Activated CD8-positive, alpha-beta T cell treated with anti-CD3 and anti-CD28 coated beads for 36 hours (primary cell): ENCODE data around the gene ARSB. TPM values are rescaled to one million over a fixed set of nuclear protein-coding genes. Genes with fewer than 3 reads are reported as not detected.

Experiments used
- ATAC-seq: fragments of 200-7000 bp; cut with Tn5 transposase; one replicate; pipeline ENCODE4 v1.10.0; 2021; ENCODE audit warnings: mild to moderate bottlenecking, moderate library complexity
- CTCF ChIA-PET: fragments of 350-600 bp; sonication (Branson Sonifier 250); formaldehyde crosslinking; loops from one replicate; lab custom pipeline; 2021; ENCODE audit warnings: antibody characterized with exemption; lab: Charles Lee
- POLR2A ChIA-PET: fragments of 350-600 bp; sonication (Branson Sonifier 250); formaldehyde crosslinking; loops from one replicate; lab custom pipeline; 2021; ENCODE audit warnings: antibody characterized with exemption; lab: Charles Lee
- DNase-seq: peaks from one replicate; pipeline ENCODE4 v3.0.0-alpha.2; 2020
- H3K27ac Mint-ChIP-seq: one replicate; pipeline ENCODE4 v1.8.0; 2021; ENCODE audit warnings: mild to moderate bottlenecking, mixed read lengths
- H3K27me3 Mint-ChIP-seq: one replicate; pipeline ENCODE4 v1.8.0; 2021; ENCODE audit warnings: mixed read lengths
- H3K36me3 Mint-ChIP-seq: one replicate; pipeline ENCODE4 v1.8.0; 2021; ENCODE audit warnings: low read depth, mixed read lengths
- H3K4me1 Mint-ChIP-seq: one replicate; pipeline ENCODE4 v1.8.0; 2021; ENCODE audit warnings: low read depth, mixed read lengths
- H3K4me3 Mint-ChIP-seq: one replicate; pipeline ENCODE4 v1.8.0; 2021; ENCODE audit warnings: mild to moderate bottlenecking, moderate library complexity, mixed read lengths
- H3K9me3 Mint-ChIP-seq: one replicate; pipeline ENCODE4 v1.8.0; 2021; ENCODE audit warnings: mixed read lengths
- intact Hi-C: fragments of 100-400 bp; cut with micrococcal nuclease; formaldehyde crosslinking; loops from one replicate; pipeline ENCODE4 v1.10.0; 2022
- total RNA-seq, 2 experiments: library from RNA; stranded (reverse); gene quantifications; one replicate each; pipeline ENCODE4 v1.2.3, GENCODE V29; 2021
- TF ChIP-seq, protein P1 (sequence below): fragments of 200-600 bp; IDR thresholded peaks from one replicate; pipeline ENCODE4 v1.8.0; 2022; ENCODE audit warnings: antibody characterized with exemption, mild to moderate bottlenecking

Gene ARSB
- total RNA-seq, 2 experiments from 2014 or later, result 8.8 to 9.1 TPM

GRCh38 chr5:78964889-78965288, 20.2 kb downstream of the ARSB start:
- POLR2A ChIA-PET, result no interaction called here
- no peaks in the 10 kb centered on the region for H3K4me1 Mint-ChIP-seq
- no peak overlapping the region for H3K4me3 Mint-ChIP-seq
- intact Hi-C loops, result no loop called here
- H3K36me3 Mint-ChIP-seq, result peaks cover 14% of the 10 kb centered on the region
- no peaks in the 10 kb centered on the region for H3K9me3 Mint-ChIP-seq
- TF ChIP-seq, protein P1, sequence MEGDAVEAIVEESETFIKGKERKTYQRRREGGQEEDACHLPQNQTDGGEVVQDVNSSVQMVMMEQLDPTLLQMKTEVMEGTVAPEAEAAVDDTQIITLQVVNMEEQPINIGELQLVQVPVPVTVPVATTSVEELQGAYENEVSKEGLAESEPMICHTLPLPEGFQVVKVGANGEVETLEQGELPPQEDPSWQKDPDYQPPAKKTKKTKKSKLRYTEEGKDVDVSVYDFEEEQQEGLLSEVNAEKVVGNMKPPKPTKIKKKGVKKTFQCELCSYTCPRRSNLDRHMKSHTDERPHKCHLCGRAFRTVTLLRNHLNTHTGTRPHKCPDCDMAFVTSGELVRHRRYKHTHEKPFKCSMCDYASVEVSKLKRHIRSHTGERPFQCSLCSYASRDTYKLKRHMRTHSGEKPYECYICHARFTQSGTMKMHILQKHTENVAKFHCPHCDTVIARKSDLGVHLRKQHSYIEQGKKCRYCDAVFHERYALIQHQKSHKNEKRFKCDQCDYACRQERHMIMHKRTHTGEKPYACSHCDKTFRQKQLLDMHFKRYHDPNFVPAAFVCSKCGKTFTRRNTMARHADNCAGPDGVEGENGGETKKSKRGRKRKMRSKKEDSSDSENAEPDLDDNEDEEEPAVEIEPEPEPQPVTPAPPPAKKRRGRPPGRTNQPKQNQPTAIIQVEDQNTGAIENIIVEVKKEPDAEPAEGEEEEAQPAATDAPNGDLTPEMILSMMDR, result peak; percentile 42
- CTCF ChIA-PET, result interaction anchor here (1.1 to 2.7 kb wide), 4 partner anchors 18 to 79 kb away, joined by 3 to 8 read pairs (median 5); no protein-coding TSS in a partner anchor
- no peaks in the 10 kb centered on the region for H3K27me3 Mint-ChIP-seq
- no peak overlapping the region for H3K27ac Mint-ChIP-seq
- ATAC-seq, result no peak
- no peak for DNase-seq

- no peaks in the 10 kb centered on the region for H3K4me1 Mint-ChIP-seq
- CTCF ChIA-PET, result interaction anchor here (1.3 to 1.6 kb wide), 2 partner anchors 22 to 63 kb away, joined by 4 to 5 read pairs; no protein-coding TSS in a partner anchor
- H3K27ac Mint-ChIP-seq, result no peak overlapping the region
- H3K36me3 Mint-ChIP-seq, result peaks cover 10% of the 10 kb centered on the region
- TF ChIP-seq, protein P1, result no peak
- POLR2A ChIA-PET, result no interaction called here
- no peak overlapping the region for H3K4me3 Mint-ChIP-seq
- H3K9me3 Mint-ChIP-seq, result no peaks in the 10 kb centered on the region
- intact Hi-C loops, result no loop called here
- DNase-seq (no peak), ATAC-seq (no peak)
- H3K27me3 Mint-ChIP-seq, result no peaks in the 10 kb centered on the region
Measured at GRCh38 chr5:78961743-78962142, 23.4 kb downstream of the ARSB start.

DNA sequence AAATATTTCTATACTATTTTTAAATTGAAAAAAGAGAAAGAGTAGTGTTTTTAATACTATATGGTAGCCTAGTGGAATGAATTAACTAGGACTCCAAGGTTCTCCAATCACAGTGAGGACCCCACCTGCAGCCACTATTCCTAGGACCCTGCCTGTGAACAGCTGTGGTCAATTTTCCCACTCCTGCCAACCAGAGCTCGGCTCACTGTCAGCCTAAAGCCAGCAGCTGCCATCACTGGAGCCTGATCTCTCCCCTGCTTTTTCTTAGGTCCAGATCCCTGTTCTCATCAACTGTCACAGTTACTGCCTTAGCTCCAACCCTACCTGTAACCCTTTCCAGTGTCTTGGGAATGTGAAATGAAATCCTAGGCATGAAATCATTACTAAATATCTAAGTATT, 25.3 kb downstream of the ARSB start:
- no peaks in the 10 kb centered on the region for H3K27me3 Mint-ChIP-seq
- H3K4me1 Mint-ChIP-seq, result no peaks in the 10 kb centered on the region
- TF ChIP-seq, protein P1, result no peak
- DNase-seq (no peak), ATAC-seq (no peak)
- H3K27ac Mint-ChIP-seq, result no peak overlapping the region
- ChIA-PET CTCF (no interaction called here), POLR2A (interaction anchor here (0.6 kb wide), 1 partner anchor 587 kb away, joined by 3 read pairs; no protein-coding TSS in a partner anchor)
- no peak overlapping the region for H3K4me3 Mint-ChIP-seq
- intact Hi-C loops, result no loop called here
- H3K9me3 Mint-ChIP-seq, result no peaks in the 10 kb centered on the region
- H3K36me3 Mint-ChIP-seq, result peaks cover 18% of the 10 kb centered on the region

DNA sequence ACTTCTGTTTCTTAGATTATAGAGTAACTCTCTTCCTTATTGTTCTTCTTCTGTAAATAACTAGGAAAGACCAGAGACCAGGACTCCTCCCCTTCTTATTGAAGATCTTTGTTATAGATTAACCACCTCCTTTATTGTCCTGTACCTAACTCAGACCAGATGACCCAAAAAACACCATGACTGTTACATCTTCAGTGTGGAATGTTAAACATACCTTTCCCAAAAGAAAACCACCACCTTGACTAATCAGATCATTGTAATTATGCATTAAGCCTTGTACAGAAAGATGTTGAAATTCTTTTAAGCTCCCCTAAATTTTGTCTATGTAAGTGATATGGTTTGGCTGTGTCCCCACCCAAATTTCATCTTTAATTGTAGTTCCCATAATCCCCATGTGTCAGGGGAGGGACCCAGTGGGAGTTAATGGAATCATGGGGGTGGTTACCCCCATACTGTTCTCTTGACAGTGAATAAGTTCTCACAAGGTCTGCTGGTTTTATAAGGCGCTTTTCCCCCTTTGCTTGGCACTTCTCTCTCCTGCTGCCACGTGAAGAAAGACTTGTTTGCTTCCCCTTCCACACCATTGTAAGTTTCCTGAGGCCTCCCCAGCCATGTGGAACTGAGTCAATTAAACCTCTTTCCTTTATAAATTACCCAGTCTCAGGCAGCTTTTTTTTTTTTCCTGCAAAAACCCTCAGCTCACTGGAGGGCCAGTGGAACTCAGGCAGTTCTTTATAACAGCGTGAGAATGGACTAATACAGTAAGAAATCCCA, 26.3 kb downstream of the ARSB start:
- no peaks in the 10 kb centered on the region for H3K27me3 Mint-ChIP-seq
- H3K9me3 Mint-ChIP-seq, result no peaks in the 10 kb centered on the region
- peaks cover 12% of the 10 kb centered on the region for H3K36me3 Mint-ChIP-seq
- ATAC-seq (no peak), DNase-seq (no peak)
- no peaks in the 10 kb centered on the region for H3K4me1 Mint-ChIP-seq
- ChIA-PET POLR2A (no interaction called here), CTCF (no interaction called here)
- no peak overlapping the region for H3K27ac Mint-ChIP-seq
- intact Hi-C loops, result no loop called here
- H3K4me3 Mint-ChIP-seq, result no peak overlapping the region
- TF ChIP-seq, protein P1, result no peak

DNA sequence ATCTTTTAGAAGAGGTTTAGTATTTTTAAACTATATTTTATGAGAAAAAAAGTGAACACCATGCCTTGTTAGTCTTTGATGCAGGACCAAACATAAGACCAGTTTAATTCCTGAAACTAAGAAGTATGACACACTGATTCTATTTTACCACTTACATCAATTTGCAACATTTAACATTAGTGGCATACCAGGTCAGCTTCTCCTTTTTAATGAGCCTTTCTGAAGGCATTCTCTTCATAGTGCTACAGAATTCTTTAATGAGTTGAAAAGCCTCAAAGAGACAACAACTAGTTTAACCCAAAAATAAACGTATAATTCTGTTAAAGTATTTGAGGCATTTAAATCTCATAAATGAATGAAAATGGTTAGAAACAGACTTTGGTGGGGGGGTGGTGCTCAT, 28.2 kb downstream of the ARSB start:
- no peak overlapping the region for H3K27ac Mint-ChIP-seq
- no peaks in the 10 kb centered on the region for H3K27me3 Mint-ChIP-seq
- no peak for ATAC-seq
- H3K36me3 Mint-ChIP-seq, result peaks cover 8% of the 10 kb centered on the region
- POLR2A ChIA-PET, result no interaction called here
- H3K4me1 Mint-ChIP-seq, result peaks cover 6% of the 10 kb centered on the region
- H3K9me3 Mint-ChIP-seq, result no peaks in the 10 kb centered on the region
- intact Hi-C loops, result no loop called here
- TF ChIP-seq, protein P1, result no peak
- no peak for DNase-seq
- CTCF ChIA-PET, result no interaction called here
- no peak overlapping the region for H3K4me3 Mint-ChIP-seq
